Stimulated activated CD8-positive, alpha-beta memory T cell treated with anti-CD3 and anti-CD28 coated beads, Interleukin-12 subunit alpha, Interleukin-12 subunit beta, amount 100 ng/mL, for 4 hours (primary cell): Measurements from ENCODE around the gene PRXL2B.
A peak's percentile ranks its signal among the peaks of the same experiment; 100 is the strongest.
"Not testable (repeated sequence)": the region's sequence is repeated elsewhere in the genome, so short reads cannot be mapped to it uniquely, and the experiment has no call there.

Experiments used
- DNase-seq: peaks from one replicate; pipeline ENCODE4 v3.0.0-alpha.2; 2020; ENCODE audit warnings: low read depth

PRXL2B gene

GRCh38 chr1:2586154-2587070 is at the start of gene PRXL2B:
PRXL2B (plus strand) TSS chr1:2586777; CDS start chr1:2586886, 109 bp downstream.
- DNase-seq: peak; percentile 94

- no peak for DNase-seq
Measured at GRCh38 chr1:2537784-2538115, 48.8 kb upstream of the PRXL2B start.

DNA sequence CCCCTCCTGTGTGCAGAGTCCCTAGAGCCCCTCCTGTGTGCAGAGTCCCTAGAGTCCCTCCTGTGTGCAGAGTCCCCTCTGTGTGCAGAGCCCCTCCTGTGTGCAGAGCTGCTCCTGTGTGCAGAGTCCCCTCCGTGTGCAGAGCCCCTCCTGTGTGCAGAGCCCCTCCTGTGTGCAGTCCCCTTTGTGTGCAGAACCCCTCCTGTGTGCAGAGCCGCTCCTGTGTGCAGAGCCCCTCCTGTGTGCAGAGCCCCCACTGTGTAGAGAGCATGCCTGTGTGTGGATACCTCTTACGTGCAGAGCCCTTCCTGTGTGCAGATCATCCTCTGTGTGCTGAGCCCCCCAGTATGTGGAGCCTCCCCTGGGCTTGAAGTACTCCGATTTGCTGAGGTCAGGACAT is 48.2 kb upstream of the PRXL2B start:
- no peak for DNase-seq

DNA sequence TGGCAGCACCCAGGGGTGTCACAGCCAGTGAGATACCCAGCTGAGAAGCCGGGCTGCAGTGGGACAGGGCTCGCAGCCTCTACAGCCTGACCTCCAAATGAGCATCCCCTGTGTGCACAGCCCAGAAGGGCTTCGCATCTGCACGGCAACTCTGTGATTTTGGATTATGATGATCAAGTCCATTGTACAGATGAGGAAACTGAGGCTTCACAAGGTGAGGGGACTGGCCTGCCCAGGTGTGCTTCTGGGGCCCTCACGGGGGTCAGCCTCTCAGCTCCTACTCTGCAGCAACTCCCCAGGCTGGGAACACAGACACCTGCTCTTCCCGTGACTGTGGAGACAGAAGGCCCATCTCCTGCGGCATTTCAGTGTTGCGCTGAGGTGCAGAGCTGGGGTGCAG is 47.7 kb upstream of the PRXL2B start:
- no peak for DNase-seq

GRCh38 chr1:2539312-2539907 is 47.2 kb upstream of the PRXL2B start:
- no peak for DNase-seq

GRCh38 chr1:2540816-2541492 is 45.6 kb upstream of the PRXL2B start:
- DNase-seq: no peak

GRCh38 chr1:2541619-2542245 is 44.8 kb upstream of the PRXL2B start:
- DNase-seq: no peak

GRCh38 chr1:2542246-2542915 is 44.2 kb upstream of the PRXL2B start:
- no peak for DNase-seq

- DNase-seq: peak; percentile 33
Measured at GRCh38 chr1:2543543-2544092, 43.0 kb upstream of the PRXL2B start.

DNA sequence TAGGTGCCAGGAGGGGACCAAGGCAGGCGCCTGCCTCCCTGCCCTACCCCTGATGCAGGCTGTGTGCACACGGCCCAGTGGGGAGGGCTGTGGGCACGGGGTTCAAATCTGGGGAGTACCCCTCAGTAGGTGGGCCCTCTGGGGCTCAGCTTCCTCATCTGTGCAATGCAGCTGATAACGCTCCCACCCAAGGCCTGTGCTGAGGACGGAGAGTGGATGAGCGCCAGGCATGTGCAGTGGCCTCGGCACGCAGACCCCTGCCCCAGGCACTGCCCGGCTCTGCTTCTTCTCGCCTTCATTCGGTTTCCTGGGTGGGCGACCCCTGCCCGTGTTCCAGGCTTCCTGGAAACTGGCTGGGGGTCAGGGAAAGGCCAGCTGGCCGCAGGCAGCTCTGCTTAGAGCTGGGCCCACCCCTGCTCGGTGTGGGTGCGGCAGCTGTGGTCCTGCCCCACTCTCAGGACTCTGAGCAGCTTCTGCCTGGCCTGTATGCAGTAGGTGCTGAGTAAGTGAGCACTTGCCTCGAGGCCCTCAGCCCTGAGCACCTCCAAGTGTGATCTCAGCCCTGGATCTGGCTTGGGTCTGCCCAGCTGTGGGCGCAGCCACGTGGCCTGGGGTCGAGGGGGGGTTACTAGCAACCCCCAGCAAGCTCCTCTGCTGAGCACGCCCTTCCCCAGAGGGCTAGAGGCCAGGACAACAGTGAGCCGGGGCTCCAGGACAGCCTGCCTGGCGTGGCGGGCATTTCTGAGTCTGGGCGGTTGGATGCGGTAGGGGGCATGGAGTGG is 42.3 kb upstream of the PRXL2B start:
- no peak for DNase-seq

DNA sequence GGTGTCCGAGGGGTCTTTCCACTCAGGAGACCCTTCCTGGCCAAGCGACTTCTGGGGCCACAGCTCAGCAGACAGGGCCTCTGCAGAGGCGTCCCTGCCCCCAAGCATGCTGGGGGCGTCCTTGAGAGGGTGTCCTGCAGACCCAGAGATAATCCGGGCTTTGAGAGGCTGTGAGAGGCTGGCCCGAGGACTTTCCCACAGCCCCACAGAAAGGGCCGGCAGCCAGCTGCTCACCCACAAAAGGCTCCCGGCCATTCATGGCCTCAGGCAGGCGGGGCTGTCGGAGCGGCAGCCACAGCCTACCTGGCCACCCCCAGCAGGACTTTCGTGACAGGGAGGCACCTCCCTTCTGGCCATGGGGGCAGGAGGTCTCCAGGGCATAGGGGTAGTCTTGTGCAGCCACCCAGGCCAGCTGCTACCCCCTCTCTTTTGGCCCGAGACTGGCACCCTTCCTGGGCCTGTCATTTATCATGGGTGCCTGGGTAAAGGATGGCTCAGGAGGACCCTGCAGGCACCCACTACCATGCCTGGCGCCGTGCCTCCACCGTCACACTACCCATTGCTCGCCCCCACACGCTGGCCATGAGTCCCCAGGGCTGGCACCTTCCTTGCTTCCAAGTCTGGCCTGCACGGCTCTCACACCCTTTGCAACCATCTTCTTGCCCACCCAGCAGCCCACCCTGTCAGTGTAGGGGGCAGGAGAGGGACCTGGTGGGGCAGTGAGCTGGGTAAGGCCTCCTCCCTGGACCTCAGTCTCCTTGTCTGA is 41.5 kb upstream of the PRXL2B start:
- DNase-seq: no peak

- DNase-seq: peak; percentile 84
Measured at GRCh38 chr1:2545754-2546514, 40.6 kb upstream of the PRXL2B start.

DNA sequence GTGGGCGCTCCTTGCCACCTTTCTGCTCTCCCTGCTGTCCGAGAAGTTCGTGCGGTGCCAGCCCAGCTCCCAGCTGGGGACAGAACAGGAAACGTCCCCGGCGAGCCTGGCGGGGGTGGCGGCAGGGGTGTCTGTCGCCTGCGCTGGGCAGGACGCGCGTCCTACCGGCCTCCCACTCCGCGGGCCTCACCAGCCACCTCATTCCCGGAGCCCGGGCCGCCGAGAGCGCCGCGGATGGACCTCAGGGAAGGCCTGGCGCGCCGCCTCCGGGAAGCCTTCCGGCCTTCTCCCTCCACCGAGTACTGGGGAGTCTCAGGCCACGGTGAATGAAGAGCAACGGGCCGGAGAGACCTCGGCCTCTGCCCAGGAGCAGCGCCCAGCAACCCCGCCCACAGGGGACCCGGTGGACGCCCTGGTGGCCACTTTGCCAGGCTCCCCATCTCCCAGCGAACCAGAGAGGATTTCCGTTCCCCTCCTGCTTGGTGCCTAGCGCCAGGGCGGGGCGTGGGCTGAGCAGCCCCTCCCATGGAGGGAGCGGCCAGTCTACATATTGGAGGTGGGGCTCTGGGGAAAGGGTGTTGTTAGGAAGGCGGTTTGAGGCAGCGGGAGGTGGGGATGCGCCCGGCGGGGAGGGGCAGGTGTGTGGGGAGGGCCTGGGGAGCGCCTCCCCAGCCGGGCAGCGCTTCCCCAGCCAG is 39.9 kb upstream of the PRXL2B start:
- DNase-seq: peak; percentile 68

GRCh38 chr1:2547210-2548067 is 39.1 kb upstream of the PRXL2B start:
- DNase-seq: peak; percentile 19

DNA sequence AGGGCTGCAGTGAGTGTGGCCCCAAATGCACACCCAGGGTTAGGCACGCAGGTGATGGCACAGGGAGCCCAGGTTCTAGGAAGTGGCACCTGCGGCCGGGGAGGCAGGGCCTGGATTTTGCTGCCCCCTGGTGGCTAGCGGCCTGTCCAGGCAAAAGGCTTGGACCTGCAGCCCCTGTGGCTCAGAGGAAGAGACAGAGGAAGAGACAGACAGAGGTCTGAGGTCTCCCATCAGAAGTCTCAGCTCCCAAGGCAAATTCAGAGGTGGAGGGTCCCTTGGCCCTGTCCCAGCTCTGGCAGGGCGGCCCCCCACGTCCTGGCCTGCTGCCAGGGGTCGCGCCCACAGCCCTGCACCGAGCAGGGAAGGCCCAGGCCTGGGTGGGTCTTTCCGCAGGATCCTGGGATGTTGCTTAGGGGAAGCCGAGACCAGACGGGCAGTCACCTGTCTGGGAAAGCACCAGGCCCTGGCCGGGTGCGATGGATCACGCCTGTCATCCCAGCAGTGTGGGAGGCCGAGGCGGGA is 38.4 kb upstream of the PRXL2B start:
- DNase-seq: peak; percentile 70

- DNase-seq: not testable (repeated sequence)
Measured at GRCh38 chr1:2549367-2550029, 37.1 kb upstream of the PRXL2B start.

GRCh38 chr1:2550309-2550861 is 36.2 kb upstream of the PRXL2B start:
- DNase-seq: not testable (repeated sequence)
